SIG-M5 treated with dmso at 0.1 percent for 504 hours (cell line): Measurements from ENCODE around the gene YEATS2.
"Not testable (repeated sequence)": the region's sequence is repeated elsewhere in the genome, so short reads cannot be mapped to it uniquely, and the experiment has no call there.

Source experiments
- DNase-seq: peaks from one replicate; lab custom pipeline; 2025; ENCODE audit not compliant: unreplicated experiment; lab: John Stamatoyannopoulos, UW

Gene YEATS2

DNA sequence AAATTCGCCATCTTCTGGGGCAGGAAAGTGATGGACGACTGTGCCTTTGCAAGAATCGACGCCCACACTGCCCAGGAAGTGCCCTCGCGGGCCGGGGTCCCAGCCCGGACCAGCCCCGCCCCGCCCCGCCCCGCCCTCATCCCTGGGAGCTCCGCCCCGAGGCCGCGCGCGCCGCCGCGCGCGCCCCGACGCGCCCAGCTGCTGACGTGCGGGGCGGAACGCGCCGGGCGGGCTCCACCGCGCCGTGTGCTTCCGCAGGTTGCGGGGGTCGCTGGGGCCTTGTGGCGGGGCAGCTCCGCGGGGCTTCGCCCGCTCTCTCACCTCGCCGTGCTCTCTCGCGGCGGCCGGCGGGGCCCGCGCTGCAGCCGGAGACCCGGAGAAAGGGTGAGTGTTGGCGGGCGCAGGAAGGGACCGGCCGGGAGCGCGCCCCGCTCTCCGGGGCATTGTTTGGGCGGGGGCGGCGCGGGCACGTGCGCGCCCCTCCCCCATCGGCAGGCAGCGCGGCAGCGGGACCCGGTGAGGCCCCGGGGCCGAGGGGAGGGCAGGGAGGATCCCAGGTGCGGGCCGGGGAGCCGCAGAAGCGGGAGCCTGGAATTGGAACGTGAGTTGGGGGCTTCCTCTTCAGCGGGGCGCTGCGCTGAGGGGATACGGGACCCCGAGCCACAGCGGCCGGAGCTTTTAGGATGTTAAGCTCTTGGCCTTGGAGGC is at the start of gene YEATS2:
Gene YEATS2, plus strand, starts transcription at position 188 of the 708 bp plus-strand sequence. CDS start 17,366 bp downstream, outside the sequence.
- peak; percentile 57 for DNase-seq

- DNase-seq: no peak
These were observed 47.0 kb upstream of the YEATS2 start for GRCh38 chr3:183650554-183650953.

GRCh38 chr3:183653209-183654064 is 44.2 kb upstream of the YEATS2 start:
- peak; percentile 16 for DNase-seq

DNA sequence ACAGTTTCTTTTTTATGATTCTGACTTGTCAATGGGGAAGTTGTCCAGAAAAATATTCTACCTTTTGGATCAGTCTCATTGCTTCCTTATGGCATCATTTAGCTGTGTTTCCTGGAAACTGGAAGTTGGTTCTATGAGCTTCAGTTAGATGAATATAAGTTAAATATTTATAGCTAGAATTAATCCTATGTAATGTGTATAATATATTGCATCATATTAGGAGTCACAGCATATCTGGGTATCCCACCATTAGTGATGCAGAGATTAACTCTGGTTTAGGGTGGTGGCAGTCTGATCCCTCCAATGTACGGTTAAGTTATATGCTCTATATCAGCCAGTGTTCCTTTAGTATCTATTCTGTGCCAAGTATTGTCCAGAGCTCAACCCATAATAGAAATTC is 42.9 kb upstream of the YEATS2 start:
- no peak for DNase-seq

DNA sequence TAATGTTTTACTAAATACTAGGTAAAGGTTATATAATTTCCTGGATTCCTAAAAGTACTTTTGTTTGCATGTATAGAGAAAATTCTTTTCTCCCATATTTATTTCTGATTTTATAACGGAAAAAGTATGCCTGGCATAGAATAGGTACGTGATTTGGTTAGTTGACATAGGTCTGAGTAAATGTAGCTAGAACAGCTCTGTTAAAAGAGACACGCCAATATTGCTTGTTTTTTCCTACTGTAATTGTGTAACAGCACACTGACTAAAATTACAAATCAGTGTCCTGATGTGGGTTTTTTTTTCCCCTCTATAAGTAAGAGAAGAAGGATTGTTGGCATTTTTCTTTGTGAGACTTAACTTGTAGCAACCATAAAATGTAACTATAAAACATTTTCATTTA is 35.5 kb upstream of the YEATS2 start:
- DNase-seq: no peak

- no peak for DNase-seq
These were observed 32.6 kb upstream of the YEATS2 start for GRCh38 chr3:183664913-183665381.

DNA sequence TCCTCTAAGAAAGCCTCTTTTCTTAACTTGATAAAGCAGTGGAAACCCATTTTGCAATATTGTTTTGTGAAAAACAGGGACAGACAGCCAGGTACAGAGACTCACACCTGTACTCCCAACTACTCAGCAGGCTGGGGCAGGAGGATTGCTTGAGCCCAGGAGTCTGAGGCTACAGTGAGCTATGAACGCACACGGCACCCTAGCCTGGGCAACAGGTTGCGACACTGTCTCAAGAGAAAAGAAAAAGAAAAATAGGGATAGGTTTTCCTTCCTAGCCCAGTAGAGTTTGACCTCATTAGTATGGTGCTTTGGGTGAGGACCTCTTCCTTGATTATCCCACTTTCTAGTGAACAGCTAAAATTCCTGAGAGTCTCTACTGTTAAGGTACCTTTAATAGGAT is 17.5 kb upstream of the YEATS2 start:
- DNase-seq: no peak

- DNase-seq: no peak
These were observed 9.9 kb upstream of the YEATS2 start for GRCh38 chr3:183687705-183688104.

DNA sequence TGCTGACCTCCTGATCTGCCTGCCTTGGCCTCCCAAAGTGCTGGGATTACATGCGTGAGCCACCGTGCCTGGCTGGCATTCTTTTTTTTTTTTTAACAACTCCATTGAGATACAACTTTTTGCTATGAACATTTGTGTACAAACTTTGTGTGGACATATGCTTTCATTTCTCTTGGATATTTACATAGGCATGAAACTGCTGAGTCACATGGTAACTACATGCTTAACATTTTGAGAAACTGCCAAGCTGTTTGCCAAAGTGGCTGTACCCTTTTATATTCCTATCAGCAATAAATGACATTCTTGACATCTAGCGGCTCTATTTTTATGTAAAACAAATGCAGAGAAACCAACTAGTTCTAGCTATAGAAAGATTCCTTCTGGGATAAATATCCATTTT is 8.7 kb upstream of the YEATS2 start:
- DNase-seq: no peak

DNA sequence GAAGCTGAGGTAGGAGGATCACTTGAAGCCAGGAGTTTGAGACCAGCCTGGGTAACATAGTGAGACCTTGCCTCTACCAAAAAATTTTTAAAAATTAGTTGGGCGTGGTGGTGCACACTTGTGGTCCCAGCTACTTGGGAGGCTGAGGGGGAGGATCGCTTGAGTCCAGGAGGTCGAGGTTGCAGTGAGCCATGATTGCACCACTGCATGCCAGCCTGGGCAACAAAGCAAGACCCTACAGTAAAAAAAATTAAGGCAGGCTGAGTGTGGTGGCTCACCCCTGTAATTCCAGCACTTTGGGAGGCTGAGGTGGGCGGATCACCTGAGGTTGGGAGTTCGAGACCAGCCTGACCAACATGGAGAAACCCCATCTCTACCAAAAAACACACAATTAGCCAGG is 8.0 kb upstream of the YEATS2 start:
- not testable (repeated sequence) for DNase-seq

GRCh38 chr3:183690402-183690995 is 7.1 kb upstream of the YEATS2 start:
- DNase-seq: no peak

DNA sequence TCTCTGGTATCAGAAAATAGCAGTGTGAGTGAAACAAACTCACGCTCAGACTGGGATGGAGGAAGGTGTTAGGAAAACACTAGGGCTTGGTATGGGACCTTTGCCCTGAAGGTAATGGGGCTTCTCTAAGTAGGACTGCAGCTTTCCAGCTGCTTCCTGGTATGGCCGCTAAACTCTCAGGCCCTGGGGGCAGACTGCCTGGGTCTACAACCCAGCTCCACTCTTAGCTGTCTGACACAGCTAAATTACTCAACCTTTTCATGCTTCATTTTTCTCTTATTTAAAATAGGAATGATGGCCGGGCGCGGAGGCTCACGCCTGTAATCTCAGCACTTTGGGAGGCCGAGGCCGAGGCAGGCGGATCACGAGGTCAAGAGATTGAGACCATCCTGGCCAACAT is 5.2 kb upstream of the YEATS2 start:
- DNase-seq: no peak

- DNase-seq: no peak
These were observed 1.8 kb upstream of the YEATS2 start for GRCh38 chr3:183695569-183696364.

- DNase-seq: no peak
These were observed 431 bp upstream of the YEATS2 start for GRCh38 chr3:183697123-183697609.

- DNase-seq: peak; percentile 54
These were observed 738 bp downstream of the YEATS2 start for GRCh38 chr3:183698318-183698751.

GRCh38 chr3:183698756-183699155 is 1.2 kb downstream of the YEATS2 start:
- DNase-seq: peak; percentile 70

- peak; percentile 40 for DNase-seq
These were observed 1.8 kb downstream of the YEATS2 start for GRCh38 chr3:183699238-183699947.

DNA sequence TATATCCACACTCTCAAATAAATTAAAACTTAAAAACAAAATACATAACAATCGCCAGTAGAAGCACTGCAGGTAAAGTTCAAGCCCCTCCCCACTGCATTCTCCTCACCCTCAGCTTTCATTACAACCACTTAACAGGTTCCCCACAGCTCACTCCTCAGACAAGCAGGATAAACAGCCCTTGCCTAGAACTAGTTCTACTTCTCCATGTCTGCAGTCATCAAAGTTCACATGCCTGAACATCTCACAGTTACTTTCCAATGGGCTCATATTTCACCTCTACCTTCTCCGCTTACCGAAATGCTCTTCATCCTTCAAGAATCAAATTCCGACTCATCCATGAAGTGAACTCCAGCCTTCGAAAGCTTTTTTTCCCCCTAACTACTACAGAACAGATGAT is 4.1 kb downstream of the YEATS2 start:
- DNase-seq: peak; percentile 24

- not testable (repeated sequence) for DNase-seq
These were observed 6.3 kb downstream of the YEATS2 start for GRCh38 chr3:183703892-183704291.

DNA sequence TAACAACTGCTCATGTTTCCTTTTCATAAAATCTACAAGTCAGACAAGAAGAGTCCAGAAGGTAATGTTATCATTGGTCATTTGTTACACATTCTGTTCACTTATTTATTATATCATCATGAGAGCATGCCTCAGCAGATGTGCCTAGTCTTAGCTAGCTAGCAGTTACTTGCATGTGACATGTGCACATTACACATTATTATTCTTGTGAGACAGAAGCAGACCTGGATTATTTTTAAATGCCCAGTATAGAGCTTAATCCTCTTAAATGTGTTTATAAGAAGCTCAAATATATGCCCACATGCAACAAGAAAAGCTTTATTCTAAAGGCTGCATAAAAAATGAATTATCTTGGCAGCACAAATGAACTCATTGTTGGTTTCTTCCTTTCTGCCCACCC is 12.6 kb downstream of the YEATS2 start:
- DNase-seq: no peak
